ENCODE data around the gene HOXA4.

- TF ChIP-seq REST (IDR thresholded peaks at IDR 0.05; ENCODE audit: low read depth) (no peak), ZNF274 (IDR thresholded peaks at IDR 0.05; ENCODE audit: low read depth, low read length) (no peak), YY1 (IDR thresholded peaks at IDR 0.05; ENCODE audit: extremely low read depth, insufficient replicate concordance, low read depth, low read length) (no peak), POLR2A (IDR thresholded peaks at IDR 0.05; ENCODE audit: borderline replicate concordance, extremely low read depth, insufficient read depth, insufficient read length) (no peak), ATF3 (IDR thresholded peaks at IDR 0.05) (no peak), CTCF (IDR thresholded peaks at IDR 0.05 in 2 of 3, conservative IDR thresholded peaks at IDR 0.05 in 1 of 3; ENCODE audit: borderline replicate concordance in 1 of 3, insufficient read depth in 1 of 3, low read depth in 2 of 3, low read length in 2 of 3) (no peak)
Measured at GRCh38 chr7:27134392-27134791, 3.8 kb upstream of the HOXA4 start.
